Measurements from ENCODE around the gene CAMK2B. TPM values are rescaled to one million over a fixed set of nuclear protein-coding genes. Genes with fewer than 3 reads are reported as not detected.

CAMK2B gene
- polyA plus RNA-seq, 3 donors, result 0.13 TPM; not detected in 2

GRCh38 chr7:44286182-44286617, 39.2 kb downstream of the CAMK2B start:
- Histone ChIP-seq H3K79me2 (ENCODE audit: insufficient read depth, low read length) (no peaks in the 10 kb centered on the region), H3K9me3 (replicated peaks in 1 of 2; ENCODE audit: control insufficient read depth in 1 of 2, insufficient read depth in 1 of 2, low read length in 2 of 2) (no peaks in the 10 kb centered on the region), H3K27me3 (ENCODE audit: control insufficient read depth in 2 of 2, insufficient read depth in 2 of 2, low read length in 2 of 2) (no peaks in the 10 kb centered on the region), H3K27ac (ENCODE audit: low read depth in 1 of 2, low read length in 2 of 2) (no peak overlapping the region), H3K4me1 (ENCODE audit: control insufficient read depth in 1 of 2, insufficient read depth in 2 of 2, low read length in 2 of 2) (no peaks in the 10 kb centered on the region), H3K4me3 (replicated peaks in 1 of 3; ENCODE audit: low read depth in 2 of 3, low read length in 3 of 3) (no peak overlapping the region), H3K9ac (ENCODE audit: insufficient read depth, low read length, poor library complexity, severe bottlenecking) (no peak overlapping the region), H3K4me2 (replicated peaks; ENCODE audit: extremely low read depth, low read length, poor library complexity, severe bottlenecking) (no peak overlapping the region), H3K36me3 (replicated peaks in 1 of 2; ENCODE audit: control insufficient read depth in 1 of 2, insufficient read depth in 2 of 2, low read length in 2 of 2) (no peaks in the 10 kb centered on the region), H2AFZ (ENCODE audit: insufficient read depth, low read depth, low read length, poor library complexity, severe bottlenecking) (no peak overlapping the region), H4K20me1 (ENCODE audit: insufficient read depth, low read length) (no peaks in the 10 kb centered on the region)
- H3K27me3 Mint-ChIP-seq (ENCODE audit: low read depth in 3 of 3), result peaks cover 0 to 8% (median 4%) of the 10 kb centered on the region in 3 donors
- H3K36me3 Mint-ChIP-seq, result no peaks in the 10 kb centered on the region
- no peak overlapping the region for H3K4me3 Mint-ChIP-seq
- no peak for DNase-seq
- peaks cover 0 to 5% (median 0%) of the 10 kb centered on the region in 7 donors for H3K9me3 Mint-ChIP-seq
- H3K4me1 Mint-ChIP-seq, result no peaks in the 10 kb centered on the region
- intact Hi-C loops (cut with micrococcal nuclease), result no loop called here
- TF ChIP-seq CTCF (IDR thresholded peaks at IDR 0.05), result no peak
- 94% methylated on average over 16 of the region's 17 CpGs for WGBS (ENCODE audit: insufficient coverage)
- H3K27ac Mint-ChIP-seq, result no peak overlapping the region

GRCh38 chr7:44285561-44285960, 39.8 kb downstream of the CAMK2B start:
- H3K4me3 ChIP-seq (replicated peaks in 1 of 3; ENCODE audit: low read depth in 2 of 3, low read length in 3 of 3), result no peak overlapping the region
- no peak for DNase-seq
- WGBS (ENCODE audit: insufficient coverage), result no CpG with 5 or more reads among the region's 24 CpGs
- Mint-ChIP-seq H3K4me1 (no peaks in the 10 kb centered on the region), H3K27ac (no peak overlapping the region), H3K9me3 (peaks cover 0 to 5% (median 0%) of the 10 kb centered on the region in 7 donors), H3K36me3 (no peaks in the 10 kb centered on the region), H3K4me3 (no peak overlapping the region), H3K27me3 (ENCODE audit: low read depth in 3 of 3) (peaks cover 0 to 5% (median 1%) of the 10 kb centered on the region in 3 donors)
- no peaks in the 10 kb centered on the region for H3K4me1 ChIP-seq (ENCODE audit: control insufficient read depth in 1 of 2, insufficient read depth in 2 of 2, low read length in 2 of 2)
- intact Hi-C loops (cut with micrococcal nuclease), result no loop called here
- H4K20me1 ChIP-seq (ENCODE audit: insufficient read depth, low read length), result no peaks in the 10 kb centered on the region
- H3K27me3 ChIP-seq (ENCODE audit: control insufficient read depth in 2 of 2, insufficient read depth in 2 of 2, low read length in 2 of 2), result no peaks in the 10 kb centered on the region
- no peak overlapping the region for H3K4me2 ChIP-seq (replicated peaks; ENCODE audit: extremely low read depth, low read length, poor library complexity, severe bottlenecking)
- no peak for TF ChIP-seq CTCF (IDR thresholded peaks at IDR 0.05)
- H3K9ac ChIP-seq (ENCODE audit: insufficient read depth, low read length, poor library complexity, severe bottlenecking), result no peak overlapping the region
- no peaks in the 10 kb centered on the region for H3K9me3 ChIP-seq (replicated peaks in 1 of 2; ENCODE audit: control insufficient read depth in 1 of 2, insufficient read depth in 1 of 2, low read length in 2 of 2)
- no peaks in the 10 kb centered on the region for H3K36me3 ChIP-seq (replicated peaks in 1 of 2; ENCODE audit: control insufficient read depth in 1 of 2, insufficient read depth in 2 of 2, low read length in 2 of 2)
- H3K27ac ChIP-seq (ENCODE audit: low read depth in 1 of 2, low read length in 2 of 2), result no peak overlapping the region
- no peak overlapping the region for H2AFZ ChIP-seq (ENCODE audit: insufficient read depth, low read depth, low read length, poor library complexity, severe bottlenecking)
- H3K79me2 ChIP-seq (ENCODE audit: insufficient read depth, low read length), result no peaks in the 10 kb centered on the region

Measured in CD14-positive monocyte (primary cell).